CD4-positive, alpha-beta T cell treated with Interleukin-15 for 4 hours (primary cell): ENCODE results near the gene CTU2.
A peak's percentile ranks its signal among the peaks of the same experiment; 100 is the strongest.

ENCODE experiments used
- DNase-seq: peaks from one replicate; pipeline ENCODE4 v3.0.0-alpha.2; 2020; ENCODE audit warnings: low spot score

The CTU2 gene

DNA sequence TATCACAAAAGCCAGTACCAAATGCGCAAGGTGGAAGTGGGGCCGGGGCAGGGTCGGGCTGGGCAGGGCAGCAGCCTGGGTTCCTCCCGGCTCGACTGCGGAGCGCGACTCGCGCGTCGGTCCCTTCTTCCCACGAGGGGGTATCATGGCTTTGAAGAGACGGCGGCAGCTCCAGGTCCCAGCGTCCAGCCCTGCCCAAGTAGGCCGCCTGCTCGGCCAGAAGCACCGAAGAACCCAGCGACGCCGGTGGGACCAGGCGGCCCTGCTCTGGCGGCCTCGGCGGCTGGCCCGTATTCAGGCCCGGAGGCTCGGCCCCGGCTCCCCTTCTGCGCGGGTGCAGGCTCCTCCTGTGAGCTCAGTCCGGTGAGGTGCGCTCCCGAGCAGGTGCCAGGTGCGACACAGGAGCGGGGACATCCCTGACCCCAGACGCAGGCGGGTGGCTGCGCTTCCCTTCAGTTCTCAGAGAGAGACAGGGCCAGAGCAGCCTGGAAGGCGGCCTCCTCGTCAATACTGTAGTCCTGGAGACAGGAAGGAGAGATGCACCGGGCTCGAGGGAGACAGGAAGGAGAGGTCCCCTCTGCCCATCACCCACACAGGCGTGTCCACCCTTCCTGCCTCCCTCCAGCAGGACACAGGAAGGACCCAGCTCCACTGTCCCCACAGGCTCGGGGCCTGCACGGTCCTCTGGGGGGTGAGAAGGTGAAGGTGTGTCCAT is 9.0 kb upstream of the CTU2 start:
- no peak for DNase-seq

DNA sequence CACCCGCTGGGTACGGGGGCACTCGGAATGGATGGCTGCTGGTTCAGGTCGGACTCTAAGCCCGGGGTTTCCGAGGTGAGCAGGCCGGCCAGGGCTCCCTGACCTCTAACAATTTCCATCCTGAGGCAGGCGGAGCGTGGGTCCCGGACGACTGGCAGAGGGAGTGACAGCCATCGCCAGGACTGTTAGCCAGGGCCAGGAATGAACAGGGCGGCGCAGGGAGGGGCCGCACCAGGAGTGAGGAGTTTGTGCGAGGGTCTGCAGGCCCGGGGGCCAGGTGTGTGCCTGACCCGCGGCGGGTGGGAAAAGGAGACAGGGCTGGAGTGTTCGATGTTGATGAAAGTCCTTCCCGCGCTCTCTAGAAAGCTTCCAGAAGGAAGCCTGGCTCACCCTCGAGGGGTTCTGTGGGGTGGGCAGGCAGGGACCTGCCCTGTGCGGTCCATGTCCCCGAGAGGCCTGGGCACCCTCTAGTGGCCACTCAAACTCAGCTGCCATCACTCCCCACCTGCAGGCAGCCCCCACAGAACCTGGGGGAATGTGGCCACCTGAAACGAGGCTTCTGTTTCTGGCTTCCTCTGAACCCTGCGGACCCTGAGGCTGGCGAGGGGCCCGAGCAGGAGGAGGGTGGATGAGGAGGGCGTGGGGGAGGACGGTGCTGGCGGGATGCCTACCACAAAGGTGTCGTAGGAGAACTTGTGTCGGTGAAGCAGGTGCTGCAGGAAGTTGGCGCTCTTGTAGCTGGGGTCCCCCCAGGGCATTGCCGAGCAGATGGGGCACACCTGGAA is 8.3 kb upstream of the CTU2 start:
- DNase-seq, result peak; percentile 22

DNA sequence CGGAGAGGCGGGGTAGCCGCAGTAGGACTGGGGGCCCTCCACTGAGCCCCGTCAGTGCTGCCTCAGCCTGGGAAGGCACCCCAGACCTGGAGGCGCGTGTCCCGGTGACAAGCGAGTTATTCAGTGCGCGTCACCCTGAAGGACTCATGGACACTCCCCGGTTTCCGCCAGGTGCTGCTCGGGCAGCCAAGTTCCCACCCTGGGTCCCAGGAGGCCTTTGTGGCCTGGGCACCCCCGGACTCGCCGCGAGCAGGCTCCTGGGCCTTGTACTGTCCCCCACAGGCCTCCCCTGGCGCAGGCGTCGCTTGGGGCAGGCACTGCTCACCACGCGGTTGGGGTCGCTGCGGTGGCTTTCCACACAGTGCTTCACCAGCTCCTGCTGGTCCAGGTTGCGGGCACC is 7.7 kb upstream of the CTU2 start:
- DNase-seq, result no peak

DNA sequence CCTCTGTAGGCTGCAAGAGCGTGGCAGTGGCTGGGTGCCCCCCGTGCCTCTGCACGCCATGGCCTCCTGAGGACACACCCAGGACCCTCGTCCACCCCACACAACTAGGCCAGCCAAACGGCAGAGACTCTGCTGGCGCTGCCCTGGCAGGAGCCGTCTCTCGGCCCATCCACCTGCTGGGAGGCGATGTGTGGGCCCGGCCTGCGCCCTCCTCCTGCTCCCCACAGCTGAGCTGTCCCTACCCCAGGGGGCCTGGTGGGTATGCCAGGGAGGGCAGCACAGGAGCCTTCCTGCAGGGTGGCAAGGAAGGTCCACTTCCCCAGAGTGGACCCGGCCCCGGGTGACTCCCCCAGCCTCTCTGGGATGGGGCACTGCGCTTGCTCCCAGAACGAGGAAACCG is 7.1 kb upstream of the CTU2 start:
- no peak for DNase-seq

DNA sequence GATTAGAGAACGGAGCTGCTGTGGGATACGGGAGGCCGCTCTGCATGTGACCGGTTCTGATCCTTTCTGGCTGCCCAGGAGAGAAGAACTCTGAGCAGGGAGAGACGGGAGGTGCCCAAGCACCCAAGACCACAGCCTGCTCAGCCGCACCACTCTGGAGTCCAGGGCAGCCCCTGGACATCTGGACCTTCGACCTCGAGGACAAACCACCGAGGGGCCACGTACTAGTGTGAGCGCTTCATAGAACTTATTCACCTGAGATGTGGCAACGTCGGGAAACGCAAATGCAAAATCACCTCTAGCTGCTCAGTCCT is 6.0 kb upstream of the CTU2 start:
- no peak for DNase-seq

DNA sequence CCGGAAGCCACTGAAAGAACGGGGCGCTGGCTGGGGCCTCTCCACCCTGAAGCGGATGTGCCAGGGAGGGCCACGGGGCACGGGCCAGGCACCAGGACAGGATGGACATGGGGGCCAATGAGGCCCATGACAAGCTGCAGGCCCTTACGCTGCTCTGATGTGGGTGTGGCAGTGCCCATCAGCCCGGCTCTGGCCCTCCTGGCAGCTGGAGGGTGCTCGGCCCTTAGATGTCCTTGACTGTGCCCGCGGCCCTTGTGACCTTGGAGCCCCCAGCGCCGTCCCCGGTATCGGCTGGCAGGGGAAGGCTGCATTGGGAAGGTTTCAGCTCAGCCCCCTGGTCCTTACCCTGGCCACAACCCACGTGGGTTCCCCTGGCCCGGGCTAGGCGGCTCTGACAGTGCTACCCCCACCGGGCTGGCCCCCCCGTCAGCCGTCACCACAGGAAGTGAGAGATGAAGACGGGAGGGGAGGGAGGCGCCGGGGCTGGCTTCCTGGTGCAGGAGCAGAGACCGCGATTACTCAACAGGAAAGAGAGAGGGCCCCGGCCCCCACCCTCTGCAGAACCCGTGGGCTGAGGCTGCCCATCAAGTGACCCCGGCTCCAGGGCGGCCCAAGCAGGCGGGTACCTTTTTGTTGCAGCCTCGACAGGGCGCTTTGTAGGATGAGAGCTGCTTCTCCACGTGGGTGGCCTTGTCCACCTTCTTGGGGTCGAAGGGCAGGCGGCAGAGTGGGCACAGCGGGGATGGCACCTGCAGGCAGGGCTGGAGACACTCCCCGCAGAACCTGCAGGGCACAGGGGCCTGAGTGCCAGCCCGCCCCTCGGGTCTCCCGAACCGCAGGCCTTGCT is 5.4 kb upstream of the CTU2 start:
- DNase-seq, result peak; percentile 94

DNA sequence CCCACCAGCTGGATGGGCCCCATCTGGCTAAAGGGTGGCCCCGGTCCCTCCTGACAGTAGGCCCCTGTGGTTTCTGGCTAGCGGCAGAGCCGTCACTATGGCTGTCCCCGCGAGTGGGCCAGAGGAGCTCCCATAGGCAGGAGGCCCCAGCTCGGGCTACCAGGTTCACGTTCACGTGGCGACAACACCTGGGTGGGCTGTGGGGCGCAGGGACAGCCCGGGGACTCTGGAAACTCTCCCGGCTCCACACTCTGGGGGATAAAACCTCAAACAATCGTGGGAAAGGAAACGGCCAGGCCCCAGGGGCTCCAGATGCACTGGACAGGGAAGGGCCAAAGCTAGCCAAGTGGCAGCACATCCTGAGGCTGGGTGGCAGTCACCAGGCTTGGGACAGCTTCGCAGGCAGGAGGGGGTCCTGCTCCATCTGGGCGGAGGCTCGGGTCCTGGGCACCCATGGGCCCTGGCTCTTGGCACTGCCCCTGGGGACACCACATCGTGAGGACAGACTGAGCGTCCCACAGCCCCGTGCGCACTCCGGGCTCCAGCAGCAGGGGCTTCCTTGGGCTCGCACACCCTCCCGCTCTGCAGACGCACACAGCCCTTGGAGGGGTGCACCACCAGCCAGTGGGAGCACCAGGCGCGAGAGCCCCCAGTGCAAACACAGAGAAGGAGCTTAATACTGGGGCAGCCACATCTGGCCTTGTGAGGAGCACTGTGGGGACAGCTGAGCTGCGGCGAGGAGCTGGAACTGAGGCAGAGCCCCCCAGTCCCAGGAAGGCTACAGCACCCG is 4.5 kb upstream of the CTU2 start:
- no peak for DNase-seq

DNA sequence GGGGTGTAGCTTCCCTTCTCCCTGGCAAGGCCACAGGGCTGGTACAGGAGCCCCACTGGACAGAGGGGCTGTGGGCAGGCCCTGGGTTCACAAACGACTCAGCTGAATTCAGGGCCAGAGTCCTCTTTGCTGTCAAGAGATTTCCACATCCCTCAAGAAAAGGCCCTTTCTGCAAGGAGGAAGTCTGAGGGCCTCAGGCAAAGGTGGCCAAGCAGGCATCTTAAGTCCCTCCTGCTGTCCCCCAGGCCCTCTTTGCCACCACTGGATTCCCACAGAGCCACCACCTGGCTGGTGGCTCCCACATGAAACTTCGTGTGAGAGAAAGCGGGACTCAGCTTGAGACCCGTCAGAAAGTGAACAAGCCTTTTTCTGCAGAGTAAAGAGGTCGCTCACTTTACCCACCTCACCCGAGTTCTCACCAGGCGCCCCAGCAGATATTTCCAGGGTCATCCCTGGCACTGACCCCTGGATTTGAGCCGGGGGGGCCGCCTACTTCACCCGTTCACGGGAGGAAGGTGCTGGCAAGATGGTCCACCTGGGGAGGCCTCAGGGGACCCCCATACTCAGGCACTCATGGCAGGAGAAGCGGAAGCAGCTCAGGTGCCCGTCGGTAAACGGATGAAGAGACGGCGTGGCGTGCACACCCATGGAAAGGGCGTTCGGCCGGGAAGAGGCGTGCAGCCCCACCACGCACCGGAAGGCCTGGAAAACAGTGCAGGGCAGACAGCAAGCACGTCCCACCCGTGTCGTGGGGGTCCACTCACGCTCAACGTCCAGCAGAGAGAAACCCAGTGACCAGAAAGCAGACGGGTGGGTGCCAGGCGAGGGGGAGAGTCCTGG is 3.7 kb upstream of the CTU2 start:
- no peak for DNase-seq

DNA sequence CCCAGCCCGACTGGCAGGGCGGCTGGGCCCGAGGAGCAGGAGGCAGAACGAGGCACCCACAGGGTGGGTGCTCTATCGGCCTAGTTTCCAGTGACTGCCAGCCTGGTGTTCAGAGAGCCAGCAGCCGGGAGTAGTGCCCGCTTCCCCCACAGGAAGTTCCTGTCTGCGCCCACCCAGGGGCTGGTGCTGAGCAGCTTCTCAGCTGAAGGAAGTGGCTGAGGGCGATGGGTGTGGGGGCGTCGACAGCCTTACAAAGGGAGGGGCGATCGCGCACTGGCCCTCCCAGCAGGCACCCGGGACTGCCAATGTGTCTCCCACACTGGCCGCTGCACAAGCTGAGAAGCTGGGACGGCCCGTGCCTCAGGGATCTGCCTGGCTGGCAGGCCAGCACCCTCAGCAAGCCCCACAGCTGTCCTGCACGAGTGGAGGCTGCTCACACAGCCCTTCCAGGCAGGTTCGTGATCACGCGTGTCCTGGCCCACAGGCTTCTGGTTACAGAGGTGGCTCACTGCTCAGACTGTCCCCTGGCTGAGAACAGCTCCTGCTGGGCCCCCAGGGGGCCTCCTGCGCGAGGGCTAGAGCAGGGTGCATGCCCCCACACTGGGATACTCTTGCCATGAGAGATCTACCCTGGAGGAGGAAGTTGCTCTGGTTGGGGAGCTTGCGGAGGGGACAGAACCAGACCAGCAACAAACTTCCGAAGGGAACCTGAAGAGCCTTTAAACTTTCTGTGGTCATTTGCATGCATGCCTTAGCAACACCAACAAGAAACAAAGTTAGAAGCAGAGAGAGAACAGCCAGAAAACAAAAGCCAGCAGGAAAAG is 2.6 kb upstream of the CTU2 start:
- DNase-seq, result peak; percentile 68

DNA sequence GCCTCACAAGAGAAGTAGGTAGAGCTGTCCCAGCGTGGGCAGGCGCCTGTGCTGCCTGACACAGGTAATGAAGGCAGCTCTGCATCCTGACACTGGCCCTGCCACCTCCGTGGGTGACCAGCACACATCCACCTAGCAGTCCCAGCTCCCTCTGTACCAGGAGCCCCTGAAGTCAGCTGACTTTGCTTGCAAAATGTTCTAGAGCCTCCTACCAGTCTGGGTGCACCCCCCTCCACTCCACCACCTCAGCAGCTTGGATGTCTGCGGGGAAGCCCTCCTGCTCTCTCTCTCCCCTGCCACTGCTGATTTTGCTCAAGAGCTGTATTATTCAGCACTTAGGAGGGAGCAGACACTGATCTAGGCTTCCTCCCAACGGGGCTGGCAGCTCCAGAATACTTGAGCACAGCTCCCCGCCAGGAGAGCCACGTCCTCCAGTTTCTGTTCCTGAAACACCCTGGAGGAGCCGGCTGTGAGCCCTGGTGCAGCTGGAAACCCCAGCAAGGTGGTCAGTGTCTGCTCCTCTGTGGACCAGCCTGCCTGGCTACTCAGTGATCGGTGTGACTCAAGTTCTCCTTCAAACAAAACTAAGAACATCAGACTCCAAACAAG is 1.1 kb upstream of the CTU2 start:
- peak; percentile 40 for DNase-seq

DNA sequence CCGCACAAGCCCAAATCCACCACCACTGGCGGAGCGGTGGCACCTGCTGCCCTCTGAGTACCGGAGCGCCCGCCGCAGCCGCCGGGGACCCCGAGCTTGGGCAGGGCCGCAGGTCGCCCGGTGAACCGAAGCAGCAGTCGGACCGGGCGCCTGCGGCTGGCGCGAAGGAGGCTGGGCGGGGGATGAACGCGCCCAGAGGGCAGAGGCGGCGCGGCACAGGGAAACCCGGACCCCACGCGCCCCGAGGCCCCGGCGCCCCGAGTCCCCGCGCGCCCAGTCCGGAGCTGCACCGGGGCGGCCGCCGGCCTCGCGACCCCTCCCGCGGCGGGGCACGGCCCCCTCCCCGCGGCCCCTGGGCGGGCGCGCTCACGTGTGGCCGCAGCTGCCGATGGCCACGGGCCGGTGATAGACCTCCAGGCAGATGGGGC is 488 bp upstream of the CTU2 start:
- DNase-seq, result no peak

DNA sequence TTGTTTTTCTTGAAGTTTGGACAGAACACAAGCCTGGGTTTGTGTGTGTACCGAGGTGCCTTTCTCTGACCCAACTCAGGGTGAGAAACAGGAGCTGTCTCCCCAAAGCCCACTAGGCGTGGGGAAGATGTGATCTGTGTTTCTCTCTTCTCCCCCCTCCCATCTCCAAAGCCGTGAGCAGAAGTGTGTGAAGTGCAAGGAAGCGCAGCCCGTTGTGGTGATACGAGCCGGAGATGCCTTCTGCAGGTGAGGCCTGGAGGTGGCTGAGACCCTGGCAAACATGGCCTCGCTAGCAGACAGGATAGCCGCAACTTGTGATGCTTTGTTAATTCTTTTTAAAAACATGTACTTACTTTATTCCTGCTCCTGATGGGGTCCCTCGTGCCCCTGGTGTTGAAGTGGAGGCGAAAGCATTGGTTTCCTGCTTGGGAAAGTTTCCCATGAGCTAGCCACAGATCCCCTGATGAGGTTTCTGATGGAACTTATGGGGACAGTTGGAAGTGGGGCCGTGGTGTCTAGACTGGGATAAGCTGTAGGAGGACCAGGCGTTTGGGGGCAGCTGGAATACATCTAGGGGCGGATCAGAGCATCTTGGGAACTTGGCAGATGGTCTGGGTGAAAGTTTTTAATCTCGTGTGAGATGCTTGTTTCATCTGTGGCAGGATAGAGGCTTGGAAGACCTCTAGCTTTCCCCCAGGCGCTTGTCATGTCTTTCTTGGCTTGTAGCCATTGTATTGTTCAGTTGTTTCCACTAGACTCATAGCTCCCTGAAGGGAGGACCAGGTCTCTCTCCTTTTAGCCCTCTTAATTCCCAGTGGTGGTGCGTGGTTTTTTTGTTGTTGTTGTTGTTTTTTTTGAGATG is 893 bp downstream of the CTU2 start:
- DNase-seq, result no peak

DNA sequence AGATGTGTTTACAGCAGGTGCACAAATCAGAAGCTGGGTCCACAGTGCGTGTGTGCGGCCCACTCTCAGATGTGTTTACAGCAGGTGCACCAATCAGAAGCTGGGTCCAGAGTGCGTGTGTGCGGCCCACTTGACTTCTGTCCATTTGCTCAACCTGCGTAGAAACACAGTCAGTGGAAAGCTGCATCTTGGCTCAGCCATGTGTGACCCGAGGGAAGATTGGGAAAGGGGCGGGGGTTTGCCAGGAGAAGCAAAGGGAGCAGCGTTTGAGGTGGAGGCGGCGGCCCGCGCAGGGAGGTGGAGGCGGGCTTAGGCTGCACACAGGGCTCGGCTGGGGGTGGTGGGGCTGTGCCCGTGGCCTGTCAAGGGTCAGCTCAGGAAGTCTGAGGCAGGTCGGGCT is 4.3 kb downstream of the CTU2 start:
- DNase-seq, result no peak

DNA sequence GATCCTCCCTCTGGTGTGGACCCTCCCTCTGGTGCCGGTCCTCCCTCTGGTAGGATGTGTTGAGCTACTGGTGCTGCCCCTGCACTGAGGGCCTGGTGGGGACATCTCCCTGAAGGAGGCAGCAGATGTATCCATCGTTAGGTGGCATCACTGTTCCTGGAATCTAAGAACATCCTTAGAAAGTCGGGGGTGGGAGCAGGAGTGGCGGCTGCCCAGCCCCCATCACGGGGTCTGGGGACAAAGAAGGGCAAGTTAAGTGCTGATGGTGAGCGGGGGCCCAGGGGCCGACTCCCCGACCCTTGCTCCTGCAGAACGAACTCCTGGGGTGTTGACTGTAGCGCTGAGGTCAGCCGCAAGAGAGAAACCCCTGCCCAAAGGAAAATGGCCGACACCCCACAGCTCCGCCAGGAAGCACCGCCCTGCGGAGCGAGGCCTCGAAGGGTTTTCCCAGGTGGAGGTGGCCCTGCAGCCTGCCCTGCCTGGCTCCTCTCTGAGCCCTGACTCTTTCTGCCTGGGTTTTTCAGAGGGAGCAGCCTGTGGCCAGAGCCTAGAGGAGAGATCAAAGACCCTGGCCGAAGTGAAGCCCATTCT is 5.5 kb downstream of the CTU2 start:
- DNase-seq, result no peak

DNA sequence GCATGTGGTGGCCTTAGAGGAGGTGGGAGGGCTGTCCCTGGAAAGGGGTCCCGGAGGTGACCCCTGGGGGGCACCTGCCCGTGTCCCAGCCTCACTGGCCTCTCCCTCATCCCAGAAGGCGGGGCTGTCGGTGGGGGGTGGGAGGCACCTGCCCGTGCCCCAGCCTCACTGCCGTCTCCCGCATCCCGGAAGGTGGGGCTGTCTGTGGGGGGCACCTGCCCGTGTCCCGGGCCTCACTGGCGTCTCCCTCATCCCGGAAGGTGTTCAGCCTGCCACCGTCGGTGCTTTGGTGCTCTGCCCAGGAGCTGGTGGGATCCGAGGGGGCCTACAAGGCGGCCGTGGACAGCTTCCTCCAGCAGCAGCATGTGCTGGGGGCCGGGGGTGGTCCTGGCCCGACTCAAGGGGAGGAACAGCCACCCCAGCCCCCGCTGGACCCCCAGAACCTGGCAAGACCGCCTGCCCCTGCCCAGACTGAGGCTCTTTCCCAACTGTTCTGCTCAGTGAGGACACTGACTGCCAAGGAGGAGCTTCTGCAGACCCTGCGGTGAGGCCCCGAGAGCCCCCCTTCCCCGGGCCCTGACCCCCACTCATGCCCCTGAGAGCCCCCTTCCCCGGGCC is 6.2 kb downstream of the CTU2 start:
- DNase-seq, result no peak

DNA sequence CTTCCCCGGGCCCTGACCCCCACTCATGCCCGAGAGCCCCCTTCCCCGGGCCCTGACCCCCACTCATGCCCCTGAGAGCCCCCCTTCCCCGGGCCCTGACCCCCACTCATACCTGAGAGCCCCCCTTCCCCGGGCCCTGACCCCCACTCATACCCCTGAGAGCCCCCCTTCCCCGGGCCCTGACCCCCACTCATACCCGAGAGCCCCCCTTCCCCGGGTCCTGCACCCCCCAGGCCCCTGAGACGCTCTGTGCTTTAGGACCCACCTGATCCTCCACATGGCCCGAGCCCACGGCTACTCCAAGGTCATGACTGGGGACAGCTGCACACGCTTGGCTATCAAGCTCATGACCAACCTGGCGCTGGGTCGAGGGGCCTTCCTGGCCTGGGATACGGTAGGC is 6.8 kb downstream of the CTU2 start:
- no peak for DNase-seq

DNA sequence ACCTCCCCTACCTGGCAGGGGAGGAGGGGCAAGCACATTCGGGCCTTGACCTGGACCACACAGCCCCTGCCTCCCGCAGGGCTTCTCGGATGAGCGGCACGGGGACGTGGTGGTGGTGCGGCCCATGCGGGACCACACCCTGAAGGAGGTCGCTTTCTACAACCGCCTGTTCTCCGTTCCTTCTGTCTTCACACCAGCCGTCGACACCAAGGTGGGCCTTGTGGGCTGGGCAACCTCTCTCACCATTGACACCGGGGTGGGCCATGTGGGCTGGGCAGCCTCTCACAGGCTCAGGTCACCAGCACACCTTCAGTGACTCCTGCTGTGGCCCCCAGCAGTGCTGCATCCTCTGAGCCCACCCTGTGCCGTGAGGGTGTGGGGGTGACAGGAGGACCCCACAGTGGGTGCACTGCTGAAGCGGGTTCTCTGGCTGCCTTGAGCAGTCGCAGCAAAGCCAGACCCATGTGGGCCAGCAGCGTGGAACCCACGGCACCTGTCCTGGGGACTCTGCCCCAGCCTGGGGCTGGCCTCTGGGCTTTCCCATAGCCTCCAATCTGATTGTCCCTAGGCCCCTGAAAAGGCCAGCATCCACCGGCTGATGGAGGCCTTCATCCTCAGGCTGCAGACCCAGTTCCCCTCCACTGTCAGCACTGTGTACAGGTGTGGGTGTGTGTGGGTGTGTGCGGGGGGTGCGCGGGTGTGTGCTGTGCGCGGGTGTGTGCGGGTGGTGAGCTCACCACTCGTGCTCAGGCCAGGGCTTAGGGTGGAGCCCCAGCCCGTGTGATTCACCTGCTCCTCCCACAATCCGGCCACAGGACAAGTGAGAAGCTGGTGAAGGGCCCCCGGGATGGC is 7.5 kb downstream of the CTU2 start:
- DNase-seq, result no peak
